ELF-1 (cell line): Measurements from ENCODE around the gene GOLGA6L7.
"Not testable (repeated sequence)": the region's sequence is repeated elsewhere in the genome, so short reads cannot be mapped to it uniquely, and the experiment has no call there.

Source experiments
- DNase-seq: peaks from one replicate; pipeline ENCODE4 v3.0.0-alpha.2; 2016; ENCODE audit warnings: low read depth, low spot score

Gene GOLGA6L7

GRCh38 chr15:28847247-28847646 lies 1.2 kb downstream of the GOLGA6L7 start:
- not testable (repeated sequence) for DNase-seq

- DNase-seq: not testable (repeated sequence)
Observed at GRCh38 chr15:28844147-28844546, 4.3 kb downstream of the GOLGA6L7 start.

DNA sequence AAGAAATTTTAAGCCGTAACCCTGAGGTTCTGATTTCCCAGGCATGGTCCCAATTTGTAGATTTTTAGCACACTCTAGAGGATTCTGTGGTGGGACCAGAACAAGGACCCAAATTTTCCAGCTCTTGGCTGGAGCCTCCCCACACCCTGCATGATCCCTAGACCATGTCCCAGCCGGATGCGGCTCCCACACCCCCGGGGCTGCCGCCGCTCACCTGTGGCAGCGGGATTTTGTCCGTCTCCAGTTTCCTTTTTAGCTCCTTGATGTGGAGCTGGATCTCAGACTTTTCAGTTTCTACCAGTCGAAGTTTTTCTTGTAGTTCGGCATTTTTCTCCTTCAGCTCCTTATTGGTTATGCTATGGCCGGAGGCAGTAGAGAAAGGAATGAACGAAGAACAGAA lies 4.9 kb downstream of the GOLGA6L7 start:
- DNase-seq: not testable (repeated sequence)

DNA sequence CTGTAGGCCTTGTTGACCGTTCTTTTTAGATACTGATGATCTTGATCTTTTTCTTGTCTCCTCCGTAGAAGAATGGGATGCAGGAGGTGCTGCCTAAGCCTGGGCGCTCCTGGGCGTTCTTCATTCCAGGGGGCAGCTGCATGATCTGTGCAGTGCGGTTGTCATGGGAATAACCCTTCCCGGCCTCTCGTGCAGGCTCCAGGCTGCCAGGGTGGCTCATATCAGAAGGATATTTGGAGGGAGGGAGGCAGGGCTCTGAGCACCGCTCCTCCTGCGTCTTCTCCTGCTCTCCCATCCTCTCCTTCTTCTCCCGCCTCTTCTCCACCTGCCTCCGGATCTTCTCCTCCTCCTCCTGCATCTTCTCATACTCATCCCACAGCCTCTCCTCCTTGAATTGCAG lies 6.2 kb downstream of the GOLGA6L7 start:
- DNase-seq: not testable (repeated sequence)

- DNase-seq: not testable (repeated sequence)
Observed at GRCh38 chr15:28840285-28840684, 8.2 kb downstream of the GOLGA6L7 start.

GRCh38 chr15:28834957-28835585 lies 13.4 kb downstream of the GOLGA6L7 start:
- DNase-seq: not testable (repeated sequence)

DNA sequence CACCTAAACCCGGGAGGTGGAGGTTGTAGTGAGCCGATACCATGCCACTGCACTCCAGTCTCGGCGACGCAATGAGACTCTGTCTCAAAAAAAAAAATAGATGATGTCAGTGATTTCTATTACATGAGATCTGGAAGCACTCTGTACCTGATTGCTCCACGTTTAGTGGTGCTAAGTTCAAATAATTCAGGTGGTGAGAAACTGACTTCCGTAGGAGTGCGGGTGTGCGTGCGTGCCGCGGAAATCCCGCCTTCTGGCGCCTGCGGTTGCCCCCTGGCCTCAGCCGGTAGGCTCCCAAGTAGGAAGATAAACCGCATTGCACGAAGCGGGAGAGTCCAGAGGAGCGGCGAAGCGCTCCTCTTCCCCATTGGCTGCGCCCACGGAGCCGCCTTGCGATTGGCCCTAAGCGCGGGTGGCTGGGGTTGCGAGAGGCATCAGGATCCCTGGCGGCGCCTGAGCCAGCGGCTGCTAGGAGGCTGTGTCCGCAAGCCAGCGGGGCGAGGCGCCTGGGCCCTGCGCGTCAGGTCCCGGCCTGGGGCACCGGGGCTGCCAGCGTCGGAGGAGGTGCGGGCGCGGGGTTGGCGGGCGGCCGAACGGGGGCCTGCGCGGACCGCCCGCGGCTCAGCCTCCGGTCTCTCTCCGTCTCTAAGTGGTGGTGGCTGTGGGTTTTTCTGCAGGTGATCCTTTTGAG lies 16.4 kb downstream of the GOLGA6L7 start:
- peak; percentile 95 for DNase-seq

GRCh38 chr15:28821420-28821819 lies 27.0 kb downstream of the GOLGA6L7 start:
- not testable (repeated sequence) for DNase-seq

GRCh38 chr15:28819930-28820295 lies 28.5 kb downstream of the GOLGA6L7 start:
- DNase-seq: not testable (repeated sequence)

DNA sequence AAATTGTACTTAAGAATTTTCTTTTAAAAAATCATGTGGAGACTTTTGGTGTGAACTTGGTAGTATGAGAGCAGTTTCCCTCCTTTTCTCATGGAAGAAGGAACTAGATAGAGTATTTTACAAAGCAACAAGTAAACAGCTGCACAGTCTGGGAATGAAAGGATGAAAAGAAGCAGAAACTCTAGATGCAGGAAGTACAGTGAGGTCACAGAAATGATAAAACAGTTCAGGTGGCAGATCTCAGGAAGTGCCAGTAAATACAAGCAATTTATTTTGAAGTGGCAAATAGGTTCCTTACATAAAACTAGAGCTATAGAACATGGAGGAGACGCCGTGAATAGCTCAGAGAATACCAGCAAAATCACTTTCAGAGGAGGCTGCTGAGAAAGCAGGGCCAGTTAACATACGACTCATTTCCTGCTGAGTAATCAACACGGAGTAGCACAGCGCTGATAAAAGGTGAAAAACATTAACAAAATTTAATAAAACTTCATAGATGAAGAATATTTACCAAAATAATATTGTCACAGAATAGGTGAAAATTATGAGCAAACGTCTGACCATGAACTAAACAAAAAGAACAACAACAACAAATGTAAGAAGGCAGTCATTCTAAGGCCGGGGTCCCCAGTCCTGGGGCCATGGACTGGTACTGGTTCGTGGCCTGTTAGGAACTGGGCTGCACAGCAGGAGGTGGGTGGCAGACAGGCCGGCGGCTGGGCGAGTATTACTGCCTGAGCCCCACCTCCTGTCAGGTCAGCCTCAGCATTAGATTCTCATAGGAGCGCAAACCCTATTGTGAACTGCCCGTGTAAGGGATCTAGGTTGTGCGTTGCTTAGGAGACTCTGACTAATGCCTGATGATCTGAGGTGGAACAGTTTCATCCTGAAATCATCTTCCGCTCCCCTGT lies 29.2 kb downstream of the GOLGA6L7 start:
- not testable (repeated sequence) for DNase-seq

GRCh38 chr15:28818168-28818567 lies 30.3 kb downstream of the GOLGA6L7 start:
- DNase-seq: not testable (repeated sequence)

- DNase-seq: not testable (repeated sequence)
Observed at GRCh38 chr15:28814059-28814458, 34.4 kb downstream of the GOLGA6L7 start.

DNA sequence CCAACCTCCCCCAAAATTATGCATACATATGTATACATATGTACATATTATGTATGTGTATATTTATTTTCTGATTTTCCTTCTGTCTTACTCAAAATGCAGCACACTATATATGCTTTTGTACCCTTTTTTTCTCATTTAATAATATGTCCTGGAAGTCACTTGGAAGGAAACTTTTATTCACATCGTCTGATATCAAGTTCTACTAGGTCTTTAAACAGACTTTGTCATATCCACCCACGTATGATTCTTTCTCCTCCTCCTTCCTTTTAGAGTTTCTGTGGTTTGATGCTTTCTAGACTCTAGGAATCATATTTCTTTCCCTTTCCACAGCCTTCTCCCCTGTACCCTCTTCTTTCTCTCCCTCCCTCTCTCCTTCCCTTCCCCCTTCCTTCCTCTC lies 35.1 kb downstream of the GOLGA6L7 start:
- DNase-seq: not testable (repeated sequence)

DNA sequence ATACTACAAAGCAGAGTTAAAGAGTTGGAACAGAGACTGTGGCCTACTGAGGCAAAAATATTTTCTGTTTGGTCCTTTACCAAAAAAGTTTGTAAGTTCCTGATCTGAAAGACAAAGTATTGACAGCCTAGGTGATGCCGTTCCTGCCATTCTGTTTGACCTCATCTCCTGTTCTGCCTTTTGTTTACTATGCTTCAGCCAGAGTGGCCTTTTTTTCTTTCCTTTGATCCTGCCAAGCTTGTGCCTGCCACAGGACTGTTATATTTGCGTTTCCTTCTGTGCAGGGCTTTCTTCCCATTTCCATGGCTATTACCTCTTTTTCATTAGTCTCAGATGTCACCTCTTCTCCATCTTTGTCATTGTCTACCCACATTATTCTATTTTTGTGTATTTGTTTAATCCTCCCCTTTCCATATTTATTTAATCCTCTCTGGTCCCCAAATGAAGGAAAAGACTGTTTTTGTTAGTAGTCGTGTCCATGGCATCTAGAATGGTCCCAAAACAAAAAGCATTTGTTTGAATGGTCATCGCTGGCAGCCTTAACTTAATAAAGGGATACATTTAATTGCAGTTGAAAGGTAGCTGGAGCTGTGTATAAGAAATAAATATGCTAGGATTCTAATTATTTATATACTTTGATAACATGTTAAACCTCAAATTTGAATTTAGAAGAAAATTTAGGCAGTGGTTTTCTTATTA lies 36.4 kb downstream of the GOLGA6L7 start:
- not testable (repeated sequence) for DNase-seq

DNA sequence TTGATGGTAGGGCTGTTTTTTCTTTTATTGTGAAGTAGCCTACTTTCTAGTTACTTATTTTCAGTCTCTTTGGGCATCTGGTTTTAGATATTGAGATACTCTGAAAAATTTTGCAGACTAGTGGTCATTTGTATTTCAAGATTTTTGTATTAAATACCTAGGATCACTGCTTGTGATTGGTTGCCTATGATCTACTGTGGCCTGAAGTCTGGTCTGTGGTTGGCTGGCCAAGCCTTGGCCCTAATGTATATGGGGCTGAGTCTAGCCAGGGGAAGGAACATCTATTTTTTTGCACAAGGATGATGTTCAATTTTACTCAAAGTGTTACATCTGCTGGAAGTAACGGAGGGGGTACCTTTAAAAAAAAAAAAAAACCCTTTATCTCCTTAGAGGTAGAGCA lies 38.0 kb downstream of the GOLGA6L7 start:
- DNase-seq: not testable (repeated sequence)

DNA sequence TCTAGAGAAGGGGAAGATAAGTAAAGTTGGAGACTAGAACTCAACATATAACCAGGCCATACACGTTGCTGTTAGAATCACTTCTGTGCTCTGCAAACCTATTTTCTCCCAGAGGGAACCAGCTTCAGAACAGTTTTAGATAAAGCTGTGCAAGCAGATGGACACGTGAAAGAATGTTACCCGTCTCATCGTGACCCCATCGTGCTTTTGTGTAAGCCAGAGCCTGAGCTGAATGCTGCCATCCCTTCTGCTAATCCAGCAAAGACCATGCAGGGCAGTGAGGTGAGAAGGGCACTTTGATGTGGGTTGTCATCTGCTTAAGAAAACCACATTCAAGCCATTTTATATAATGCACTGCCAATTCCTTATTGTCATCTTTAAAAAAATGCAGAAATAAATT lies 40.3 kb downstream of the GOLGA6L7 start:
- not testable (repeated sequence) for DNase-seq

- DNase-seq: not testable (repeated sequence)
Observed at GRCh38 chr15:28800366-28800765, 48.1 kb downstream of the GOLGA6L7 start.

GRCh38 chr15:28798234-28798633 lies 50.2 kb downstream of the GOLGA6L7 start:
- not testable (repeated sequence) for DNase-seq

- DNase-seq: not testable (repeated sequence)
Observed at GRCh38 chr15:28794231-28794630, 54.2 kb downstream of the GOLGA6L7 start.
